Kidney (tissue), 14 donors: ENCODE results near the gene INTS1. TPM values are rescaled to one million over a fixed set of nuclear protein-coding genes. Genes with fewer than 3 reads are reported as not detected.

Experiments used
- DNase-seq, 5 donors: peaks; one replicate each; pipeline ENCODE4 v3.0.0-alpha.2; 2013 to 2020
- FAIRE-seq: peaks from 2 replicates; lab custom pipeline; 2012; peaks lifted over from hg19 to GRCh38; lab: Jason Lieb, UNC
- H3K27ac ChIP-seq, 2 donors: one replicate each; pipeline ENCODE4 v1.7.0; 2013; ENCODE audit warnings: low read depth in 2 of 2, low read length in 2 of 2, inconsistent platforms in 1 of 2
- H3K27me3 ChIP-seq: one replicate; pipeline ENCODE4 v1.7.1; 2013; ENCODE audit warnings: low read length, inconsistent platforms; ENCODE audit not compliant: control insufficient read depth, insufficient read depth
- H3K36me3 ChIP-seq, 3 donors: one replicate each; pipeline versions ENCODE4 v1.7.0 to v1.7.1; 2013; ENCODE audit warnings: low read length in 3 of 3, control low read depth in 1 of 3, inconsistent platforms in 1 of 3; ENCODE audit not compliant: insufficient read depth in 3 of 3, control insufficient read depth in 2 of 3
- H3K4me1 ChIP-seq, 3 donors: one replicate each; pipeline versions ENCODE4 v1.7.0 to v1.7.1; 2013; ENCODE audit warnings: low read length in 3 of 3, inconsistent platforms in 1 of 3, low read depth in 1 of 3; ENCODE audit not compliant: control insufficient read depth in 2 of 3, insufficient read depth in 2 of 3
- H3K4me3 ChIP-seq, 3 donors: one replicate each; pipeline versions ENCODE4 v1.7.0 to v1.8.1; 2013; ENCODE audit warnings: low read length in 3 of 3, control low read depth in 1 of 3, inconsistent platforms in 1 of 3
- H3K9ac ChIP-seq, 3 donors: one replicate each; pipeline versions ENCODE4 v1.7.0 to v1.7.1; 2013; ENCODE audit warnings: low read length in 3 of 3, control low read depth in 1 of 3, inconsistent platforms in 1 of 3
- H3K9me3 ChIP-seq, 3 donors: one replicate each; pipeline versions ENCODE4 v1.7.0 to v1.7.1; 2013; ENCODE audit warnings: low read length in 3 of 3, control low read depth in 1 of 3, inconsistent platforms in 1 of 3; ENCODE audit not compliant: control insufficient read depth in 2 of 3, insufficient read depth in 1 of 3
- CTCF ChIP-seq: IDR thresholded peaks from 3 replicates; pipeline ENCODE4 v1.5.1; 2012; ENCODE audit warnings: mild to moderate bottlenecking, moderate library complexity, borderline replicate concordance; ENCODE audit not compliant: insufficient read depth; ENCODE audit errors: extremely low read depth
- intact Hi-C: fragments of 100-400 bp; cut with DNase I; formaldehyde crosslinking; loops from one replicate; pipeline ENCODE4 v1.11.1; 2022
- polyA plus RNA-seq: library from polyadenylated mRNA; stranded (reverse); fragments of 350-450 nt; fragmentation: Illumina TruSeq; extraction: RNeasy Lipid Tissue Mini Kit (QIAGEN cat#74804); gene quantifications from one replicate; pipeline ENCODE4 v1.2.3, GENCODE V29; 2014; ENCODE audit warnings: low read depth, low replicate concordance; ENCODE audit not compliant: insufficient read depth
- total RNA-seq: library from RNA; stranded (reverse); fragmentation: NEBNext Ultra II Directional; extraction: Animal tissue kit (Norgen Biotek cat#: 25700); gene quantifications from one replicate; pipeline ENCODE4 v1.2.1, GENCODE V29; 2021
- donor health status: control.
- donor health status: control.
- donor health status: control.
- donor health status: control.
- donor health status: control.
- donor health status: DM: yes; HTN: yes; CAD: no.
- donor health status: Normal renal cell carcinoma (clear cell type).

The INTS1 gene
- total and polyA plus RNA-seq, 2 donors from 2014 or later: 62.8 to 91.3 TPM

DNA sequence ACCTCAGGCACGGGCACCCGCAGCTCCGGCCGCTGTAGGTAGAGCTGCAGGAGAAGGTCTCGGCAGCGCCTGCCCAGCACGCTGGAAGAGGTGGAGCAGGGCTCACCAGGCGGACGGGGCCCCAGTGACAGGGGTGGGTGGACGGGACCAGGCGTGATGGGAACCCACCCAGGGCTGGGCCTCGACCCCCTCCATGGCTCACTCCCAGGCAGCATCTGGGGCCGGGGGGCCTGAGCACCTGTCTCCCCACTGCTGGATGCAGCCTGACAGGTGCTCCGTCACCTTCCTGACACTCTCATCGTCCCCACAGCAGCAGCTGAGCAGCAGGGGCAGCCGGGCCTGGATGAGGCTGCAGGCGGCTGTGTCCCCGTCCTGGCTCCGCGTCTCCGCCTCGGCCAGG lies 28.2 kb downstream of the INTS1 start:
- Histone ChIP-seq H3K27ac (no peak overlapping the region), H3K36me3 (peaks cover 0 to 3% (median 0%) of the 10 kb centered on the region in 3 donors), H3K4me1 (no peaks in the 10 kb centered on the region), H3K9me3 (no peaks in the 10 kb centered on the region), H3K9ac (no peak overlapping the region), H3K4me3 (no peak overlapping the region), H3K27me3 (no peaks in the 10 kb centered on the region)
- DNase-seq (no peak), FAIRE-seq (no peak)
- intact Hi-C loops: no loop called here
- TF ChIP-seq CTCF: no peak

DNA sequence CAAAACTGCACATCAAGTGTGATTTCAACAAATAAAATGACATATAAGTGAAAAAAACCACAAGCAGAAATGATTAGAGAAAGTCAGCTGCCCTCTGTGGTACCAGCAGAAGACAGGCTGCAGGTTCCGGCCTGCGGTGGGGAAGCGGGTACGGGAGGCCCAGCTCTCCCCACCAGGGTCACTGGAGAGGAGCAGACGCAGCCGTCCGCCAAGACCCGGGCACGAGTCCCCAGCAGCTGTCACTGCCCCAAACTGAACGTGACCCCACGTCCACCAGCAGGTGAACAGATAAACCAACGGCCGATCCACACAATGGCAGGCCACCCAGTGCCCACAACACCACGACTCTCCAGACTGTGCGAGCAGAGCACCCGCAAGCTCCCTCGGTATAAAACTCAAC lies 28.8 kb downstream of the INTS1 start:
- no peak for TF ChIP-seq CTCF
- DNase-seq: no peak
- Histone ChIP-seq H3K36me3 (peaks cover 0 to 3% (median 0%) of the 10 kb centered on the region in 3 donors), H3K4me1 (no peaks in the 10 kb centered on the region), H3K27ac (no peak overlapping the region), H3K9ac (no peak overlapping the region), H3K4me3 (no peak overlapping the region), H3K27me3 (no peaks in the 10 kb centered on the region), H3K9me3 (no peaks in the 10 kb centered on the region)
- intact Hi-C loops: no loop called here
- no peak for FAIRE-seq

DNA sequence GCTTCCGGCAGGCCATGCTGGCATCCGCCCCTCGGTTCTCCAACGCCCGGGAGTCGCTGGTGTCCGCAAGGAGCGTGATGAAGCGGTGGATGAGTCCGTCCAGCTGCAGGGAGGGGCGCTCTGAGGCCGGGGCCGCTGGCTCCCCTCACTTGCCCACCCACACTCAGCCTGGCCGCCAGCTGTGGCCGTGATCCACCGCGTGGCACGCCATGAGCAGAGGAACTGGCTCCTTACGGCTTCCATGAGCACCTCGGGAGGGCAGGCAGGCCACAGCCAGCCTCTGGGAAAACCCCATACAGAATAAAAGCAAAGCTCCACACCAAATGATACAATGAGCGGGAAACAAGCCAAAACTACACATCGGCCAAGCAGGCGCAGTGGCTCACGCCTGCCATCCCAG lies 29.5 kb downstream of the INTS1 start:
- FAIRE-seq (no peak), DNase-seq (no peak)
- no peak overlapping the region for H3K27ac ChIP-seq
- H3K9ac ChIP-seq: no peak overlapping the region
- H3K4me3 ChIP-seq: no peak overlapping the region
- H3K9me3 ChIP-seq: no peaks in the 10 kb centered on the region
- no peak for TF ChIP-seq CTCF
- no peaks in the 10 kb centered on the region for H3K4me1 ChIP-seq
- peaks cover 0 to 3% (median 0%) of the 10 kb centered on the region in 3 donors for H3K36me3 ChIP-seq
- intact Hi-C loops: no loop called here
- H3K27me3 ChIP-seq: no peaks in the 10 kb centered on the region
